GM12878 (cell line): ENCODE data around the gene KRTAP10-3. TPM values are rescaled to one million over a fixed set of nuclear protein-coding genes. Genes with fewer than 3 reads are reported as not detected.

Experiments
- ATAC-seq: fragments of 200-7000 bp; cut with Tn5 transposase; 3 replicates; pipeline ENCODE4 v1.9.1; 2020; ENCODE audit warnings: mild to moderate bottlenecking, moderate library complexity
- BruUV-seq: library from RNA; stranded (reverse); fragments of 400-500 nt; replicated peaks from 2 replicates; lab custom pipeline; 2021; lab: Mats Ljungman, UMichigan
- CTCF ChIA-PET: fragments of 300-600 bp; sonication (Branson Sonifier 250); formaldehyde crosslinking; extraction: SDS; loops from one replicate; lab custom pipeline; 2021; ENCODE audit warnings: inconsistent platforms; lab: Yijun Ruan, JAX
- POLR2A ChIA-PET: fragments of 350-600 bp; formaldehyde crosslinking; extraction: SDS; loops from one replicate; lab custom pipeline; 2021; ENCODE audit warnings: inconsistent platforms; lab: Charles Lee
- RAD21 ChIA-PET: fragments of 300-600 bp; sonication (Branson Sonifier 250); formaldehyde crosslinking; loops from one replicate; lab custom pipeline; 2023; ENCODE audit warnings: antibody characterized with exemption; ENCODE audit not compliant: unreplicated experiment; lab: Charles Lee
- SMC1A ChIA-PET: fragments of 300-600 bp; sonication (Branson Sonifier 250); formaldehyde crosslinking; loops from one replicate; lab custom pipeline; 2023; ENCODE audit not compliant: unreplicated experiment, uncharacterized antibody; lab: Charles Lee
- DNase-seq: peaks from one replicate; pipeline ENCODE4 v3.0.0-alpha.2; 2011; ENCODE audit warnings: low read depth, low spot score
- FAIRE-seq: peaks from 3 replicates; lab custom pipeline; 2011; peaks lifted over from hg19 to GRCh38; lab: Jason Lieb, UNC
- H2AFZ ChIP-seq: 2 replicates; pipeline ENCODE4 v1.6.0; 2011; ENCODE audit warnings: low read depth, low read length, control low read depth; ENCODE audit not compliant: control insufficient read depth
- H3K27ac ChIP-seq: 2 replicates; pipeline ENCODE4 v1.5.1; 2011; ENCODE audit warnings: control low read depth; ENCODE audit not compliant: control insufficient read depth, insufficient read depth
- H3K27me3 ChIP-seq, 2 experiments: replicated peaks in 1 of 2; 2 replicates each; pipeline versions ENCODE4 v1.6.0 to v1.6.1; 2011; ENCODE audit warnings: low read length in 1 of 2; ENCODE audit not compliant: control insufficient read depth in 2 of 2, insufficient read depth in 2 of 2
- H3K36me3 ChIP-seq, 2 experiments: 2 replicates each; pipeline ENCODE4 v1.5.1; 2011; ENCODE audit warnings: low read length in 1 of 2; ENCODE audit not compliant: control insufficient read depth in 2 of 2, insufficient read depth in 2 of 2
- H3K4me1 ChIP-seq: 2 replicates; pipeline ENCODE4 v1.6.1; 2011; ENCODE audit warnings: mild to moderate bottlenecking, low read length, moderate library complexity, mixed read lengths; ENCODE audit not compliant: control insufficient read depth, insufficient read depth
- H3K4me2 ChIP-seq: 2 replicates; pipeline ENCODE4 v1.6.0; 2011; ENCODE audit warnings: control low read depth; ENCODE audit not compliant: control insufficient read depth, insufficient read depth
- H3K4me3 ChIP-seq: fragments of 200-600 bp; sonication (generic); 2 replicates; pipeline ENCODE4 v1.5.1; 2016
- H3K79me2 ChIP-seq: 2 replicates; pipeline ENCODE4 v1.6.0; 2011; ENCODE audit warnings: low read length; ENCODE audit not compliant: control insufficient read depth, insufficient read depth
- H3K9ac ChIP-seq: 2 replicates; pipeline ENCODE4 v1.8.0; 2011; ENCODE audit warnings: low read length, control low read depth, mixed read lengths; ENCODE audit not compliant: control insufficient read depth, insufficient read depth
- H3K9me3 ChIP-seq: replicated peaks from 3 replicates; pipeline ENCODE4 v1.5.1; 2011; ENCODE audit warnings: mild to moderate bottlenecking, low read length; ENCODE audit not compliant: control insufficient read depth, insufficient read depth
- H4K20me1 ChIP-seq: 2 replicates; pipeline ENCODE4 v1.6.0; 2011; ENCODE audit not compliant: control insufficient read depth, insufficient read depth
- CBFB ChIP-seq: IDR thresholded peaks from 2 replicates; pipeline ENCODE4 v1.6.1; 2016; ENCODE audit warnings: antibody characterized with exemption, low read depth
- RELA ChIP-seq: fragments of 450-650 bp; IDR thresholded peaks from 2 replicates; pipeline ENCODE4 v1.8.0; 2014; ENCODE audit warnings: borderline replicate concordance; ENCODE audit not compliant: partially characterized antibody
- SRF ChIP-seq, 2 experiments: IDR thresholded peaks; 2 replicates each; pipeline ENCODE4 v1.6.1; 2011; ENCODE audit warnings: low read depth in 2 of 2, low read length in 2 of 2, mild to moderate bottlenecking in 1 of 2, moderate library complexity in 1 of 2
- SUZ12 ChIP-seq: fragments of 200-600 bp; sonication (generic); IDR thresholded peaks from one replicate; pipeline ENCODE4 v1.6.1; 2018; ENCODE audit warnings: antibody characterized with exemption, mild to moderate bottlenecking; ENCODE audit not compliant: unreplicated experiment
- WGBS: methylation state at CpG from one replicate; pipeline ENCODE4 v1.1.6; 2016; ENCODE audit warnings: low lambda C conversion rate; ENCODE audit not compliant: insufficient replicate concordance, insufficient coverage; ENCODE audit errors: missing lambda C conversion rate; 5-methylcytosine and 5-hydroxymethylcytosine counted together
- in situ Hi-C: fragments of 300-500 bp; cut with MboI; formaldehyde crosslinking; loops from 9 replicates; pipeline ENCODE4 v1.14.3; 2018; ENCODE audit warnings: mixed read lengths
- intact Hi-C: fragments of 100-400 bp; cut with micrococcal nuclease; formaldehyde crosslinking; loops from one replicate; pipeline ENCODE4 v1.14.2; 2022; ENCODE audit not compliant: unreplicated experiment
- polyA plus RNA-seq, 11 experiments: library from polyadenylated mRNA; depleted of rRNA in 4 of 11; unstranded in 6 of 11; stranded (reverse) in 5 of 11; fragments of >200 nt; fragmentation: Nextera tagmentation in 4 of 11; fragmentation: Illumina TruSeq in 1 of 11; extraction: Ambion mirVana in 4 of 11; extraction: Trizol in 1 of 11; gene quantifications; 1 replicate in 1 of 11; 2 replicates in 10 of 11; pipeline versions ENCODE4 v1.2.1 to v1.2.3, GENCODE V29; 2011 to 2016; ENCODE audit warnings: inconsistent platforms in 2 of 11, missing spikeins in 2 of 11, low read depth in 1 of 11
- total RNA-seq, 4 experiments: library from RNA; depleted of rRNA in 3 of 4; stranded (reverse); fragments of >200 nt in 3 of 4; fragmentation: Illumina TruSeq in 1 of 4; extraction: Trizol in 1 of 4; gene quantifications; 2 replicates each; pipeline versions ENCODE4 v1.2.1 to v1.2.3, GENCODE V29; 2013 to 2021
- TF ChIP-seq, protein P1 (sequence below): fragments of 150-350 bp; IDR thresholded peaks from 2 replicates; pipeline ENCODE4 v1.6.1; 2016; ENCODE audit warnings: low read depth, low read length
- TF ChIP-seq, protein P2 (sequence below): IDR thresholded peaks from 2 replicates; pipeline ENCODE4 v1.6.1; 2012; ENCODE audit warnings: improper control_type of control experiment, low read depth, low read length; ENCODE audit not compliant: insufficient replicate concordance

The KRTAP10-3 gene
- total and polyA plus RNA-seq, 10 of the 15 experiments (the other 5 are each of a cell fraction or from before 2014, with no cell fraction given) = not detected

- Histone ChIP-seq H4K20me1 (no peaks in the 10 kb centered on the region), H3K4me3 (no peak overlapping the region), H3K9me3 (no peaks in the 10 kb centered on the region), H3K9ac (no peak overlapping the region), H3K4me1 (no peaks in the 10 kb centered on the region), H3K4me2 (no peak overlapping the region), H3K79me2 (no peaks in the 10 kb centered on the region), H3K27me3 (no peaks in the 10 kb centered on the region; a peak in 1 of 4 replicates), H3K36me3 (no peaks in the 10 kb centered on the region), H2AFZ (no peak overlapping the region), H3K27ac (no peak overlapping the region)
- in situ Hi-C loops (loop anchor here (5.0 kb wide), 1 partner anchor 283 kb away; no protein-coding TSS in a partner anchor), intact Hi-C loops (no loop called here)
- ATAC-seq = no peak
- CTCF ChIA-PET = interaction anchor here (1.7 to 3.1 kb wide), 3 partner anchors 7 to 285 kb away, joined by 4 to 37 read pairs (median 12); no protein-coding TSS in a partner anchor
- FAIRE-seq = no peak
- TF ChIP-seq, protein P1, sequence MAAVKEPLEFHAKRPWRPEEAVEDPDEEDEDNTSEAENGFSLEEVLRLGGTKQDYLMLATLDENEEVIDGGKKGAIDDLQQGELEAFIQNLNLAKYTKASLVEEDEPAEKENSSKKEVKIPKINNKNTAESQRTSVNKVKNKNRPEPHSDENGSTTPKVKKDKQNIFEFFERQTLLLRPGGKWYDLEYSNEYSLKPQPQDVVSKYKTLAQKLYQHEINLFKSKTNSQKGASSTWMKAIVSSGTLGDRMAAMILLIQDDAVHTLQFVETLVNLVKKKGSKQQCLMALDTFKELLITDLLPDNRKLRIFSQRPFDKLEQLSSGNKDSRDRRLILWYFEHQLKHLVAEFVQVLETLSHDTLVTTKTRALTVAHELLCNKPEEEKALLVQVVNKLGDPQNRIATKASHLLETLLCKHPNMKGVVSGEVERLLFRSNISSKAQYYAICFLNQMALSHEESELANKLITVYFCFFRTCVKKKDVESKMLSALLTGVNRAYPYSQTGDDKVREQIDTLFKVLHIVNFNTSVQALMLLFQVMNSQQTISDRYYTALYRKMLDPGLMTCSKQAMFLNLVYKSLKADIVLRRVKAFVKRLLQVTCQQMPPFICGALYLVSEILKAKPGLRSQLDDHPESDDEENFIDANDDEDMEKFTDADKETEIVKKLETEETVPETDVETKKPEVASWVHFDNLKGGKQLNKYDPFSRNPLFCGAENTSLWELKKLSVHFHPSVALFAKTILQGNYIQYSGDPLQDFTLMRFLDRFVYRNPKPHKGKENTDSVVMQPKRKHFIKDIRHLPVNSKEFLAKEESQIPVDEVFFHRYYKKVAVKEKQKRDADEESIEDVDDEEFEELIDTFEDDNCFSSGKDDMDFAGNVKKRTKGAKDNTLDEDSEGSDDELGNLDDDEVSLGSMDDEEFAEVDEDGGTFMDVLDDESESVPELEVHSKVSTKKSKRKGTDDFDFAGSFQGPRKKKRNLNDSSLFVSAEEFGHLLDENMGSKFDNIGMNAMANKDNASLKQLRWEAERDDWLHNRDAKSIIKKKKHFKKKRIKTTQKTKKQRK = no peak
- TF ChIP-seq RELA = no peak
- no peak for TF ChIP-seq SRF (IDR thresholded peaks at IDR 0.05; ENCODE audit: low read depth in 2 of 2, low read length in 2 of 2)
- TF ChIP-seq SUZ12 = no peak
- TF ChIP-seq, protein P2, sequence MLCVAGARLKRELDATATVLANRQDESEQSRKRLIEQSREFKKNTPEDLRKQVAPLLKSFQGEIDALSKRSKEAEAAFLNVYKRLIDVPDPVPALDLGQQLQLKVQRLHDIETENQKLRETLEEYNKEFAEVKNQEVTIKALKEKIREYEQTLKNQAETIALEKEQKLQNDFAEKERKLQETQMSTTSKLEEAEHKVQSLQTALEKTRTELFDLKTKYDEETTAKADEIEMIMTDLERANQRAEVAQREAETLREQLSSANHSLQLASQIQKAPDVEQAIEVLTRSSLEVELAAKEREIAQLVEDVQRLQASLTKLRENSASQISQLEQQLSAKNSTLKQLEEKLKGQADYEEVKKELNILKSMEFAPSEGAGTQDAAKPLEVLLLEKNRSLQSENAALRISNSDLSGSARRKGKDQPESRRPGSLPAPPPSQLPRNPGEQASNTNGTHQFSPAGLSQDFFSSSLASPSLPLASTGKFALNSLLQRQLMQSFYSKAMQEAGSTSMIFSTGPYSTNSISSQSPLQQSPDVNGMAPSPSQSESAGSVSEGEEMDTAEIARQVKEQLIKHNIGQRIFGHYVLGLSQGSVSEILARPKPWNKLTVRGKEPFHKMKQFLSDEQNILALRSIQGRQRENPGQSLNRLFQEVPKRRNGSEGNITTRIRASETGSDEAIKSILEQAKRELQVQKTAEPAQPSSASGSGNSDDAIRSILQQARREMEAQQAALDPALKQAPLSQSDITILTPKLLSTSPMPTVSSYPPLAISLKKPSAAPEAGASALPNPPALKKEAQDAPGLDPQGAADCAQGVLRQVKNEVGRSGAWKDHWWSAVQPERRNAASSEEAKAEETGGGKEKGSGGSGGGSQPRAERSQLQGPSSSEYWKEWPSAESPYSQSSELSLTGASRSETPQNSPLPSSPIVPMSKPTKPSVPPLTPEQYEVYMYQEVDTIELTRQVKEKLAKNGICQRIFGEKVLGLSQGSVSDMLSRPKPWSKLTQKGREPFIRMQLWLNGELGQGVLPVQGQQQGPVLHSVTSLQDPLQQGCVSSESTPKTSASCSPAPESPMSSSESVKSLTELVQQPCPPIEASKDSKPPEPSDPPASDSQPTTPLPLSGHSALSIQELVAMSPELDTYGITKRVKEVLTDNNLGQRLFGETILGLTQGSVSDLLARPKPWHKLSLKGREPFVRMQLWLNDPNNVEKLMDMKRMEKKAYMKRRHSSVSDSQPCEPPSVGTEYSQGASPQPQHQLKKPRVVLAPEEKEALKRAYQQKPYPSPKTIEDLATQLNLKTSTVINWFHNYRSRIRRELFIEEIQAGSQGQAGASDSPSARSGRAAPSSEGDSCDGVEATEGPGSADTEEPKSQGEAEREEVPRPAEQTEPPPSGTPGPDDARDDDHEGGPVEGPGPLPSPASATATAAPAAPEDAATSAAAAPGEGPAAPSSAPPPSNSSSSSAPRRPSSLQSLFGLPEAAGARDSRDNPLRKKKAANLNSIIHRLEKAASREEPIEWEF = no peak
- TF ChIP-seq CBFB = no peak
- BruUV-seq = no TSS peak
- SMC1A ChIA-PET = interaction anchor here (0.5 kb wide), 1 partner anchor 241 kb away, joined by 3 read pairs; no protein-coding TSS in a partner anchor
- WGBS = 51% methylated on average over 26 of the region's 30 CpGs
- POLR2A ChIA-PET = no interaction called here
- DNase-seq = no peak
- RAD21 ChIA-PET = no interaction called here
Measured at GRCh38 chr21:44508711-44509445, 49.7 kb downstream of the KRTAP10-3 start.
